Measurements from ENCODE around the gene URM1.

DNA sequence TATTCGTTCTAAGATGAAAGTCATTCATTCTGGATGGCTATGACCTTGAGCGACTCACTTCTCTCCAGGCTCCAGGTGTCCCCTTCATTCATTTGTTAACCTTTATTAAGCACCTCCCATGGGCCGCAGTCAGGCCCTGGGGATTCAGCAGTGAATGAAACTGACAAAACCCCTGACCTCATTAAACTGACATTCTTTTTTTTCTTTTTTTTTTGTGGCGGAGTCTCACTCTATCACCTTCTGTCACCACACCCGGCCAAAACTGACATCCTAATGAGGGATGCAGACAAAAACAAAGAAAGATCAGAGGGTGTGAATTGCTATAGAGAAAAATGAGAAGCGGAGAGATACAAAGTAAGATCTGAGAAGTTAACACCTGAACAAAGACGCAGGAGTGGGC, 68.1 kb downstream of the URM1 start:
- TF ChIP-seq CTCF (conservative IDR thresholded peaks at IDR 0.05), result no peak
- TF ChIP-seq ZFX (IDR thresholded peaks at IDR 0.05), result no peak

Data from C4-2B (cell line).